Fibroblast of the aortic adventitia (primary cell): ENCODE results near the gene ZNF423. TPM values are rescaled to one million over a fixed set of nuclear protein-coding genes. Genes with fewer than 3 reads are reported as not detected.

Experiments
- DNase-seq: peaks from one replicate; pipeline ENCODE4 v3.0.0-alpha.2; 2010; ENCODE audit warnings: low read depth
- H3K4me3 ChIP-seq: 2 replicates; pipeline ENCODE4 v1.5.1; 2011; ENCODE audit warnings: low read depth, mild to moderate bottlenecking, control low read depth, low read length, moderate library complexity
- CTCF ChIP-seq: IDR thresholded peaks from 2 replicates; pipeline ENCODE4 v1.5.1; 2011; ENCODE audit warnings: mild to moderate bottlenecking, low read length, control low read depth, inconsistent platforms; ENCODE audit not compliant: insufficient read depth
- total RNA-seq: library from RNA; depleted of rRNA; stranded (reverse); fragments of >200 nt; gene quantifications from 2 replicates; pipeline ENCODE4 v1.2.3, GENCODE V29; 2012; ENCODE audit warnings: low replicate concordance

The ZNF423 gene
- total RNA-seq, 1 donor: 13.5 TPM

GRCh38 chr16:49598383-49599170 is 257.3 kb downstream of the ZNF423 start:
- H3K4me3 ChIP-seq: no peak overlapping the region
- TF ChIP-seq CTCF: no peak
- no peak for DNase-seq

- DNase-seq: no peak
- TF ChIP-seq CTCF: no peak
- no peak overlapping the region for H3K4me3 ChIP-seq
These were observed 258.1 kb downstream of the ZNF423 start for GRCh38 chr16:49597796-49598195.

GRCh38 chr16:49596648-49597291 is 259.1 kb downstream of the ZNF423 start:
- no peak for TF ChIP-seq CTCF
- no peak overlapping the region for H3K4me3 ChIP-seq
- peak; percentile 35 for DNase-seq

GRCh38 chr16:49596068-49596467 is 259.8 kb downstream of the ZNF423 start:
- TF ChIP-seq CTCF: no peak
- peak overlapping the region; percentile 3 for H3K4me3 ChIP-seq
- DNase-seq: peak; percentile 62

GRCh38 chr16:49594685-49595498 is 261.0 kb downstream of the ZNF423 start:
- H3K4me3 ChIP-seq: no peak overlapping the region
- no peak for DNase-seq
- no peak for TF ChIP-seq CTCF

GRCh38 chr16:49594153-49594552 is 261.8 kb downstream of the ZNF423 start:
- no peak for TF ChIP-seq CTCF
- no peak for DNase-seq
- H3K4me3 ChIP-seq: no peak overlapping the region
